ENCODE results near the gene PSG11. TPM values are rescaled to one million over a fixed set of nuclear protein-coding genes. Genes with fewer than 3 reads are reported as not detected.

PSG11 gene
- total RNA-seq: not detected

GRCh38 chr19:43026369-43026768, at the start of gene PSG11:
Gene PSG11, minus strand, starts transcription at chr19:43026469. Its CDS starts 97 bp downstream, at chr19:43026372.

Other genes with a start within 250 kb of the PSG11 start
- not detected for gene PSG1, start 146.8 kb downstream of the PSG11 start, total RNA-seq
- not detected for gene PSG6, start 108.6 kb downstream of the PSG11 start, total RNA-seq
- not detected for gene PSG7, start 89.3 kb downstream of the PSG11 start, total RNA-seq
- not detected for gene PSG2, start 56.2 kb upstream of the PSG11 start, total RNA-seq
- not detected for gene PSG5, start 160.1 kb upstream of the PSG11 start, total RNA-seq
- gene PSG4, start 179.2 kb upstream of the PSG11 start, total RNA-seq: not detected
- not detected for gene PSG9, start 243.1 kb upstream of the PSG11 start, total RNA-seq

Data from camera-type eye (tissue), 1 donor.